Lower leg skin (tissue), 4 donors: ENCODE measurements around the gene RGS16. TPM values are rescaled to one million over a fixed set of nuclear protein-coding genes. Genes with fewer than 3 reads are reported as not detected.
A peak's percentile ranks its signal among the peaks of the same experiment; 100 is the strongest.

ENCODE experiments used
- DNase-seq, 2 donors: peaks; one replicate each; pipeline ENCODE4 v3.0.0-alpha.2; 2019; ENCODE audit warnings: low spot score in 2 of 2
- H3K4me3 ChIP-seq: fragments of 200-600 bp; sonication (generic); 2 replicates; pipeline ENCODE4 v1.5.1; 2017; ENCODE audit warnings: mild to moderate bottlenecking, low read depth; ENCODE audit not compliant: poor library complexity, severe bottlenecking
- POLR2A ChIP-seq, 2 donors: fragments of 450-650 bp; IDR thresholded peaks; one replicate each; pipeline ENCODE4 v1.6.1; 2016 to 2017; ENCODE audit warnings: antibody characterized with exemption in 2 of 2, mild to moderate bottlenecking in 1 of 2, moderate library complexity in 1 of 2
- WGBS, 2 donors: methylation state at CpG; one replicate each; pipeline ENCODE4 v1.1.5; 2018; 5-methylcytosine and 5-hydroxymethylcytosine counted together
- intact Hi-C: fragments of 100-400 bp; cut with DNase I; formaldehyde crosslinking; loops from one replicate; pipeline ENCODE4 v1.15.0; 2023; ENCODE audit warnings: low total_unique reads
- total RNA-seq, 4 donors: library from RNA; depleted of rRNA; stranded (reverse); fragments of >200 nt; gene quantifications; one replicate each; pipeline ENCODE4 v1.1.0, GENCODE V29; 2016
- TF ChIP-seq, protein P1 (sequence below), 3 donors: fragments of 450-650 bp; IDR thresholded peaks; one replicate each; pipeline ENCODE4 v1.5.1; 2016; ENCODE audit warnings: antibody characterized with exemption in 3 of 3, mild to moderate bottlenecking in 3 of 3, moderate library complexity in 2 of 3

RGS16 gene
- total RNA-seq, 4 donors from 2014 or later = 0.37 to 1.2 (median 1.1) TPM; not detected in 1

DNA sequence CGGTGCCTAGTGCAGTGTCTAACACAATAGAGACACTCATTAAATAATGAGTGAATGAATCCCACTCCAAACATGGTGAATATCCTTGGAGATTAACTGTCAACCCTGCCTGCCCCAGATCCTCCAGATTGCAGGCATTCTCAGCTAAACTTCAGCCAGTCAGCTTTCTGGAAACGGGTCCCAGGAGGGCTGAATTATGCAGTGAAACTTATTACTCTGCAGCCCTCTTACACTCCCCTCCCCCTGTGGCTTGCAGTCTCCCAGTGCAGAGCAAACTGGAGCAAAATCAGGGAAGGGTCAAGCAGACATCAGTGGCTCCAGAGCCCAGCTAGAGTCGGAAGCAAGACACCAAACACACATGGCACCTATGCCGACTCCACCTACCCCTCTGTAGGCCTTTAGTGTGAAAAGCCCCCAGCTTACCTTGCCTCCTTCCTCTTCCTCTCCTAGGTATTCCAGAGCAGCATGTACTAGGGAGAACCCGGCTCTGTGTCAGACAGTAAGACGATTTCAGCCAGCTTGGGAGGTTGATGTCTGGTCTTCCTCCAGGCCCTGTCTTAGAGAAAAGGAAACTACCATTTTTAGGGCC, 6.5 kb upstream of the RGS16 start:
- DNase-seq = no peak
- no peak overlapping the region for H3K4me3 ChIP-seq
- TF ChIP-seq, protein P1, sequence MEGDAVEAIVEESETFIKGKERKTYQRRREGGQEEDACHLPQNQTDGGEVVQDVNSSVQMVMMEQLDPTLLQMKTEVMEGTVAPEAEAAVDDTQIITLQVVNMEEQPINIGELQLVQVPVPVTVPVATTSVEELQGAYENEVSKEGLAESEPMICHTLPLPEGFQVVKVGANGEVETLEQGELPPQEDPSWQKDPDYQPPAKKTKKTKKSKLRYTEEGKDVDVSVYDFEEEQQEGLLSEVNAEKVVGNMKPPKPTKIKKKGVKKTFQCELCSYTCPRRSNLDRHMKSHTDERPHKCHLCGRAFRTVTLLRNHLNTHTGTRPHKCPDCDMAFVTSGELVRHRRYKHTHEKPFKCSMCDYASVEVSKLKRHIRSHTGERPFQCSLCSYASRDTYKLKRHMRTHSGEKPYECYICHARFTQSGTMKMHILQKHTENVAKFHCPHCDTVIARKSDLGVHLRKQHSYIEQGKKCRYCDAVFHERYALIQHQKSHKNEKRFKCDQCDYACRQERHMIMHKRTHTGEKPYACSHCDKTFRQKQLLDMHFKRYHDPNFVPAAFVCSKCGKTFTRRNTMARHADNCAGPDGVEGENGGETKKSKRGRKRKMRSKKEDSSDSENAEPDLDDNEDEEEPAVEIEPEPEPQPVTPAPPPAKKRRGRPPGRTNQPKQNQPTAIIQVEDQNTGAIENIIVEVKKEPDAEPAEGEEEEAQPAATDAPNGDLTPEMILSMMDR (IDR thresholded peaks at IDR 0.05) = no peak
- TF ChIP-seq POLR2A (IDR thresholded peaks at IDR 0.05) = no peak
- intact Hi-C loops = no loop called here
- 75 to 81% methylated on average over 6 of the region's 6 CpGs for WGBS, 2 donors

DNA sequence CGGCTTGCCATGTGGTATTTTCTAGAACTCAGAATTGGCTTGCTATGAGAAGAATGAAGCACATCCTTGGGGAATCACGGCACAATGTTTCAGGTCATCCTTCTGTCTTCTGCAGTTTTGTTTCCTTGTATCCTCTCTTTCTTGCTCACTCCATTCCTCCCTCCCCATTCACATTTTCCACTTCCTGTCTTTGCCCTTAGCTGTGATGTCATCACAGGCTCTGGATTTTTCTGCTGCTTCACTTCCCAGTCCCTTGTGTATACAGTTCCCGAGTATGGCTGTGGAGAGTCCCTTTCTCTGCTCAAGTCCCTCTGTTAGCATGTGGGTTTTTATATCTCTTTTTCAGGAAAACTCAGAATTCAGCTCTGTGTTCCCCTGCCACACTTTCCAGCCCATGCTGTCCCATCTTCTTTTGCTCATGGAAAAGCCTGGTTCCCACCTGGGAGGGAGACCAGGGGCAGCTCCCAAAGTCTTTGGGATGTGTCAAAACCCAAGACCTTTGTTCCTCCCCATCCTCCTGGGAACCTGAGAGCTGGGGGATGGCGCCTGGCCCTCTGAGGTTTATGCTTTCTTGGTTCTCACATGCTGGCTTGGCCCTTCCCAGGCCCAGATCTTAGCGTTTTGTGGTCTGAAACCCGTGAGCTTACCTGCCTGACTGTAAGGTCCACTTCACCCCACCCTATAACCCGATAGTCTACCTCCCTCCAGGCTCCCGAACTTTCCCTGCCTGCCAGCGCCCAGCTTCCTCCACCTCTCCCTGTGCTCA, 4.8 kb upstream of the RGS16 start:
- no peak for TF ChIP-seq POLR2A (IDR thresholded peaks at IDR 0.05)
- TF ChIP-seq, protein P1 (IDR thresholded peaks at IDR 0.05) = no peak
- no peak overlapping the region for H3K4me3 ChIP-seq
- WGBS, 2 donors = 80 to 84% methylated on average over 9 of the region's 9 CpGs
- no peak for DNase-seq
- intact Hi-C loops = no loop called here

DNA sequence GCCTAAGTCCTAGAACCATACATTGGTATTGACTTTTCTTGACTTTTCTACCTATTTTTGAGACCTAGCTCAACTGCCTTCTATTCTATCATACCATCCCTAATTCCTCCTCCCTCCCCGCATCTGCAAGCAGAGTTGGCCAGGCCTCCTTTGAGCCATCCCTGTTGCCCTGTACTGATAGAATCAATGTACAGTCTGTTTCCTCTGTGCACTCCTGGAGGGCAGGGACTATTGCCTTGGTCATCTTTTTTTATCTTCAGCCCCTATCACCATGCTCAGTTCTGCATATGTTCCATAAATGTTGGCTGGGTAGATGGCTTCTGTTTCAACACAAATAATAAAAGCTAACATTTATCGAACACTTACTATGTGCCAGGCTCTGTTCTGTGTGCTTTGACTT, 4.0 kb upstream of the RGS16 start:
- H3K4me3 ChIP-seq = no peak overlapping the region
- WGBS, 2 donors = 50 to 93% methylated on average over 2 of the region's 2 CpGs
- intact Hi-C loops = no loop called here
- DNase-seq = no peak
- TF ChIP-seq, protein P1 (IDR thresholded peaks at IDR 0.05) = no peak
- TF ChIP-seq POLR2A (IDR thresholded peaks at IDR 0.05) = no peak

DNA sequence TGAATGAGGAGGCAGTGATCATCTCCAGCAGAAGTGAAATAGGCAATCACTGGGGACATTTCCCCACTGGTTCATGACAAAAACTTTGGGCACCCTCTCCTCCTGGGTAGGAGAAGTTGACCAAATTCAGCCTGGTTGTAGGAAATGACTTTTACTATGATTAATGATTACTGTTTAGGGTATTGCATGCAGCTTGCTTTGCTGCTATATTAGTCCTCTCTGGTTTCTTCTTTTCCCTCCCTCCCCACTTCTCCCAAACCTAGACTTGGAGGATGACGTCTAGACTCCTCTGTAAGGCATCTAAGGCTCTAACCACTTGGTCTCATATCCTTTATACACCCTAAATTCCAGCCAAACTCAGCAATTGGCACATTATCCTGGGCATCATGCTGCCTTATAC, 3.4 kb upstream of the RGS16 start:
- TF ChIP-seq, protein P1 (IDR thresholded peaks at IDR 0.05) = no peak
- no peak for TF ChIP-seq POLR2A (IDR thresholded peaks at IDR 0.05)
- intact Hi-C loops = no loop called here
- H3K4me3 ChIP-seq = no peak overlapping the region
- no peak for DNase-seq
- WGBS, 2 donors = 84 to 93% methylated on average over 1 of the region's 1 CpG

DNA sequence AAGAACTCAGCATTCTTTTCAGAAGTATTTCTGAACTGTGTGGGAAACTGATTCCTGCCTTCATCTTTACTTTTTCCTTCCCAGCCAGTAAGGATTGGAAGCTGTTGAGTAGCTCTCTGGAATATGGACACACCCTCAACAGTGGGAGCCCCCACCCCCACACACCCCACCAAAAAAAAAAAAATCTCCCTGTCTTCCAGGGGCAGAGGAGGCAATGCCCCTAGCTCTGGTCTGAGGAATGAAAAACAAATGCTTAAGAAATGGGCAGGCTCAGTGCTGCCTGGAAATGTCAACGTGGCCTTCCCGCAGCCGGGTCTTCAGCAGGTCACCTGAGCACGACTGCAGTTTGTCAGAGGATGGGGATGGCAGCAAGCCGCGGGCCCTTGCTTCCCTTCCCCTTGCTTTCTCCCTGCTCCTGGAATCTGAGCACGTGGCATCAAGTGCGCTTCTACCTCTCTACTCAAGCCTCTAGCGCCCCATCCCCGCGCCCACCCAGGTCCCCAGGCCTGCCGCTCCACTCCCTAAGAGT, 479 bp downstream of the RGS16 start:
- peak in 1 of 2 donors; percentile 88 for DNase-seq
- intact Hi-C loops = loop anchor here (5.0 kb wide), 1 partner anchor 521 kb away; no protein-coding TSS in a partner anchor
- no peak for TF ChIP-seq POLR2A (IDR thresholded peaks at IDR 0.05)
- TF ChIP-seq, protein P1 (IDR thresholded peaks at IDR 0.05) = no peak
- 1 to 2% methylated on average over 12 of the region's 12 CpGs for WGBS, 2 donors
- no peak overlapping the region for H3K4me3 ChIP-seq
